Stimulated activated memory B cell treated with anti-CD40 and anti-IgM and Interleukin-4, amounts not matched to agents 10 μg/mL and 1 μg/mL and 100 μg/mL, for 72 hours (primary cell): ENCODE data around the gene RCCD1.
"Not testable (repeated sequence)": the region's sequence is repeated elsewhere in the genome, so short reads cannot be mapped to it uniquely, and the experiment has no call there.

Experiments used
- ATAC-seq: fragments of 150-1000 bp; cut with Tn5 transposase; 2 replicates; pipeline ENCODE4 v1.10.0; 2021
- H3K27ac Mint-ChIP-seq: one replicate; pipeline ENCODE4 v1.8.0; 2022; ENCODE audit warnings: mild to moderate bottlenecking, mixed read lengths
- H3K27me3 Mint-ChIP-seq: one replicate; pipeline ENCODE4 v1.8.0; 2022; ENCODE audit warnings: mixed read lengths
- H3K36me3 Mint-ChIP-seq: one replicate; pipeline ENCODE4 v1.8.0; 2022; ENCODE audit warnings: mixed read lengths
- H3K4me1 Mint-ChIP-seq: one replicate; pipeline ENCODE4 v1.8.0; 2022; ENCODE audit warnings: mixed read lengths
- H3K4me3 Mint-ChIP-seq: one replicate; pipeline ENCODE4 v1.8.0; 2022; ENCODE audit warnings: mild to moderate bottlenecking, moderate library complexity, mixed read lengths
- H3K9me3 Mint-ChIP-seq: one replicate; pipeline ENCODE4 v1.8.0; 2022; ENCODE audit warnings: mixed read lengths

Gene RCCD1, protein sequence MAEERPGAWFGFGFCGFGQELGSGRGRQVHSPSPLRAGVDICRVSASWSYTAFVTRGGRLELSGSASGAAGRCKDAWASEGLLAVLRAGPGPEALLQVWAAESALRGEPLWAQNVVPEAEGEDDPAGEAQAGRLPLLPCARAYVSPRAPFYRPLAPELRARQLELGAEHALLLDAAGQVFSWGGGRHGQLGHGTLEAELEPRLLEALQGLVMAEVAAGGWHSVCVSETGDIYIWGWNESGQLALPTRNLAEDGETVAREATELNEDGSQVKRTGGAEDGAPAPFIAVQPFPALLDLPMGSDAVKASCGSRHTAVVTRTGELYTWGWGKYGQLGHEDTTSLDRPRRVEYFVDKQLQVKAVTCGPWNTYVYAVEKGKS

DNA sequence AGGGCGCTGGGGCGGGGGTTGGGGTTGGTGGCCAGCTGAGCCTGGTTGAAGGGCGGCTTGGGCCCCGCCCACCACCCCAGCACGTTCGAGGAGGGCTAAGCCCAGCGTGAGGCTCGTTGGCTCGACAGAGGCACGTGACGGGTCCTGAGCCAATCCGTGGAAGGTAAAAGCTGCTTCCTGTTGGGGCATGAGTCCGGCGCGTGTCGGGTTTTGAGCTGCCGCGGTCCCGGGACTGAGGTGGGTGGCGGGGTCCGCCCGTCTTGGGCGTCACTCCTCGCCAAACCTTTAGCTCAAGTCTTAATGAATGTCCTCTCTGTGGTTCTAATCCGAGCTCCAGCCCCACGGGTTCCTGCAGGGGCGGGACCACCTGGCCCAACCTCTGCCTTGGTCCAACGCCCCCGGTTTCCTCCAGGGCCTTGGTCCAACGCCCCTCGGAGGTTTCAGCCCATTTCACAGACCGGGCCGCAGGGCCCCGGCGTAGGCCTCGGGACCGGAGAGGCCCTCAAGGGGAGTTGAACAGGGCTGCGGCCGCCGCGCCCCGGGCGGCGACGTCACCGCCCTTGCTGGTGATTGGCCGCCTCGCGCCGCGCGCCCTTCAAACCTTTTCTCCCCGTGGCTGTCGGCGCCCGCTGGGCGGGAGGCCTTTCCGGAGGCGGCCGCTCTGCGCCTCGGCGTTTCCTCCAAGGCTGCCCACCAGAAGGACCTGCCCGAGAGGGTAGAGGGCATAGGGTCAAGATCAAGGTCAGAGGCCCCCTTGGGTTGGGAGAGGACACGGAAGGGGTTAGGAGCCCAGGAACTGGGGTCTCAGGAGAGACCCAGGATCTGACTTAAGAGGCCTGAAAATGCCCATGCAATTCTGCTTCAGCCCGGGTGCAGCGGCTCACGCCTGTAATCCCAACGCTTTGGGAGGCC lies at the start of gene RCCD1:
Gene RCCD1 (plus strand): TSS at position 173 of the 912 bp plus-strand sequence. CDS start 1,851 bp downstream, outside the sequence.
- Mint-ChIP-seq H3K27me3 (no peaks in the 10 kb centered on the region), H3K4me3 (peak within 1 kb of the TSS; percentile 89), H3K9me3 (no peaks in the 10 kb centered on the region), H3K4me1 (peaks cover 25% of the 10 kb centered on the region), H3K27ac (peak within 1 kb of the TSS; percentile 97), H3K36me3 (peaks cover 34% of the 10 kb centered on the region)
- peak; percentile 97 for ATAC-seq

DNA sequence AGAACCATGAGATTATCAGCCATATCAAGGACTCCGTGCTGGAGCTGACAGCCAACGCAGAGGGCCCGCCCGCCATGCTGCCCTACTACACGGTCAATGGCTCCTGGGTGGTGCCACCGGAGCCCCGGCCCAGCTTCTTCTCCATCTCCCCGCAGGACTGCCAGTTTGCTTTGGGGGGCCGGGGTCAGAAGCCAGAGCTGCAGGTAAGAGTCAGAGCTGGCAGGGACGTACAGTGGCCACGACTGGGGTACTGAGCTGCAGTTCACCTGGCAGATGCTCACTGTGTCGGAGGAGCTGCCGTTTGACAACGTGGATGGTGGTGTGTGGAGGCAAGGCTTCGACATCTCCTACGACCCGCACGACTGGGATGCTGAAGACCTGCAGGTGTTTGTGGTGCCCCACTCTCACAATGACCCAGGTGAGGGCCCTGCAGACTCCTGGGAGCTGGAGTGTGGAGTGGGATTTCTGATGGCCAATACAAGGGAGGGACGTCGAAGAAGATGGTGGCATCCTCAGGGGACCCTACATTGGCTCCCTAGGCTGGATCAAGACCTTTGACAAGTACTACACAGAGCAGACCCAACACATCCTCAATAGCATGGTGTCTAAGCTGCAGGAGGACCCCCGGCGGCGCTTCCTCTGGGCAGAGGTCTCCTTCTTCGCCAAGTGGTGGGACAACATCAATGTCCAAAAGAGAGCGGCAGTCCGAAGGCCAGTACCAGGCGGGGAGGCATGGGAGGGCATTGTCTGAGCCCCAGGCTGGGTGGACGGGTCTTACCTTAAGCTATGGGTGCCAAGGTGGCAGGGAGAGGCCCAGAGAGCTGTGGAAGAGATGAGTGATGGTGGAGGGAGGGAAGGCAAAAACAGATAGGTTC lies 49.1 kb upstream of the RCCD1 start:
- H3K36me3 Mint-ChIP-seq, result peaks cover 52% of the 10 kb centered on the region
- no peak for ATAC-seq

DNA sequence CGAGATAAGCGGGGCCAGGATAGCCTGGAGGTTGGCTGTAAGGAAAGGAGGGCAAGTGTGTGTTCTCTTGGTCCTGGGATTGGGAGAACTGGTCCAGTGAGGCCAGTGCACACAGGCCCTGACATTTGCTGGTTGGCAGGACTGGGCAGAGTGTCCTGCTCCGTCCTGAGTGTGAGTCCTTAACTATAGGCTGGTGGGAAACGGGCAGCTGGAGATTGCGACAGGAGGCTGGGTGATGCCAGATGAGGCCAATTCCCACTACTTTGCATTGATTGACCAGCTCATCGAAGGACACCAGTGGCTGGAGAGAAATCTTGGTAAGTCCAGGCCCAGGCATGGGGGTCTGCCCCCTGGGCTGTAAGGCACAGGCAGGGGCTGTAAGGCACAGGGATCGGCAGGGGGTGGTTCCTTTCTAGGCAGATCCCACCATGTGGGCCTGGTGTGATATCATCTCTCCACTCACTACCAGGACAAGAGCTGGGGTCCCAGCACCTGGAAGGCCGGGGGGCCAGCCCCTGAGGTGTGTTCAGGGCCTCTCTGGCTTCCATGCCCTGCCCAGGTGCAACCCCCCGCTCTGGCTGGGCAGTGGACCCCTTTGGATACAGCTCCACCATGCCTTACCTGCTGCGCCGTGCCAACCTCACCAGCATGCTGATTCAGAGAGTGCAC lies 48.4 kb upstream of the RCCD1 start:
- H3K9me3 Mint-ChIP-seq, result no peaks in the 10 kb centered on the region
- H3K27ac Mint-ChIP-seq, result no peak overlapping the region
- H3K4me1 Mint-ChIP-seq, result peaks cover 35% of the 10 kb centered on the region
- no peak for ATAC-seq
- H3K4me3 Mint-ChIP-seq, result no peak overlapping the region
- no peaks in the 10 kb centered on the region for H3K27me3 Mint-ChIP-seq
- peaks cover 59% of the 10 kb centered on the region for H3K36me3 Mint-ChIP-seq

More for the DNA sequence above, 49.1 kb upstream of the RCCD1 start:
- Mint-ChIP-seq H3K4me1 (peaks cover 39% of the 10 kb centered on the region), H3K27me3 (no peaks in the 10 kb centered on the region), H3K27ac (peak overlapping the region; percentile 26), H3K9me3 (no peaks in the 10 kb centered on the region), H3K4me3 (no peak overlapping the region)

- no peaks in the 10 kb centered on the region for H3K9me3 Mint-ChIP-seq
- no peak overlapping the region for H3K4me3 Mint-ChIP-seq
- peaks cover 26% of the 10 kb centered on the region for H3K4me1 Mint-ChIP-seq
- H3K36me3 Mint-ChIP-seq, result peaks cover 64% of the 10 kb centered on the region
- H3K27ac Mint-ChIP-seq, result no peak overlapping the region
- no peak for ATAC-seq
- H3K27me3 Mint-ChIP-seq, result no peaks in the 10 kb centered on the region
Observed at GRCh38 chr15:90907051-90907660, 47.5 kb upstream of the RCCD1 start.

- Mint-ChIP-seq H3K9me3 (no peaks in the 10 kb centered on the region), H3K27ac (no peak overlapping the region), H3K4me1 (peaks cover 26% of the 10 kb centered on the region), H3K27me3 (no peaks in the 10 kb centered on the region), H3K4me3 (no peak overlapping the region), H3K36me3 (peaks cover 72% of the 10 kb centered on the region)
- ATAC-seq, result no peak
Observed at GRCh38 chr15:90907838-90908507, 46.7 kb upstream of the RCCD1 start.

DNA sequence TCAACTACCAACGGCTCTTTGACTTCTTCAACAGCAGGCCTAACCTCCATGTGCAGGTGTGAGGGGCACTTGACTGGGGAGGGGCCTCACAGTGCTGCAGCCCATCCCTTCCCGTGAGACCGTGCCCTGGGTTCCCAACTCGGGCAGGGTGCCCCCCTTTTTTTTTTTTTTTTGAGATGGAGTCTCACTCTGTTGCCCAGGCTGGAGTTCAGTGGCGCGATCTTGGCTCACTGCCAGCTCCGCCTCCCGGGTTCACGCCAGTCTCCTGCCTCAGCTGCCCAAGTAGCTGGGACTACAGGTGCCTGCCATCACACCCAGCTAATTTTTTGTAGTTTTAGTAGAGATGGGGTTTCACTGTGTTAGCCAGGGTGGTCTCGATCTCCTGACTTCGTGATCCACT lies 45.2 kb upstream of the RCCD1 start:
- peaks cover 16% of the 10 kb centered on the region for H3K4me1 Mint-ChIP-seq
- H3K27me3 Mint-ChIP-seq, H3K27ac Mint-ChIP-seq, H3K9me3 Mint-ChIP-seq, ATAC-seq, H3K4me3 Mint-ChIP-seq: not testable (repeated sequence)
- peaks cover 86% of the 10 kb centered on the region for H3K36me3 Mint-ChIP-seq

GRCh38 chr15:90909976-90910375 lies 44.7 kb upstream of the RCCD1 start:
- H3K9me3 Mint-ChIP-seq, result no peaks in the 10 kb centered on the region
- H3K4me1 Mint-ChIP-seq, result peaks cover 16% of the 10 kb centered on the region
- no peak overlapping the region for H3K27ac Mint-ChIP-seq
- H3K4me3 Mint-ChIP-seq, result no peak overlapping the region
- ATAC-seq, result no peak
- peaks cover 87% of the 10 kb centered on the region for H3K36me3 Mint-ChIP-seq
- H3K27me3 Mint-ChIP-seq, result no peaks in the 10 kb centered on the region

DNA sequence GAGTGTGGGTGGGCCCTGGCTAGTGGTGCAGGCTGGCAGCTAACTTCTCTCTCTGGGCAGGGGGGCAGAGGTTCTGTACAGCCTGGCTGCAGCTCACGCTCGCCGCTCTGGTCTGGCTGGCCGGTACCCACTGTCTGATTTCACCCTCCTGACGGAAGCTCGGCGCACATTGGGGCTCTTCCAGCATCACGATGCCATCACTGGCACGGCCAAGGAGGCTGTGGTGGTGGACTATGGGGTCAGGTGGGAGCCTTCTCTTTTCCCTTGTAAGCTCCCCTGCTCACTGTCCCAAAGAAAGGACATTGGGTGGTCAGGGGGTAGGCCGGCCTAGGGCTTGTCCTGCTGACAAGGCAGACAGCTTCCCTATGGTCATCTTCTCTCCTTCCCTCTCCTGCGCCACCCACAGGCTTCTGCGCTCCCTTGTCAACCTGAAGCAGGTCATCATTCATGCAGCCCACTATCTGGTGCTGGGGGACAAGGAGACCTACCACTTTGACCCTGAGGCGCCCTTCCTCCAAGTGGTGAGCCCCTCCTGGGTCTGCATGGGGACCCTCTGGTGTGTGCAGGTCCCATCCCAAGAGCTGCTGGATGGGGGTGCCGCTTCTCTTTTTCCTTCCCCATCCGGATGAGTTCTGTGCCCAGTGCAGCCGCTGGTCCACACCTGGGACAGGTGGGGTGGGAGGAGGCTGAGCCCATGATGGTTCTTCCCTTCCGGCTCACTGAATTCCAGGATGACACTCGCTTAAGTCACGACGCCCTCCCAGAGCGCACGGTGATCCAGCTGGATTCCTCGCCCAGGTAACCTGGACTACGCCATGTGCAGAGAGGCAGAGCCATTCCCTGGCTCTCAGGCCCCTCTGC lies 44.0 kb upstream of the RCCD1 start:
- ATAC-seq, result no peak
- Mint-ChIP-seq H3K4me3 (no peak overlapping the region), H3K4me1 (peaks cover 13% of the 10 kb centered on the region), H3K36me3 (peaks cover 87% of the 10 kb centered on the region), H3K27me3 (no peaks in the 10 kb centered on the region), H3K9me3 (no peaks in the 10 kb centered on the region), H3K27ac (no peak overlapping the region)

DNA sequence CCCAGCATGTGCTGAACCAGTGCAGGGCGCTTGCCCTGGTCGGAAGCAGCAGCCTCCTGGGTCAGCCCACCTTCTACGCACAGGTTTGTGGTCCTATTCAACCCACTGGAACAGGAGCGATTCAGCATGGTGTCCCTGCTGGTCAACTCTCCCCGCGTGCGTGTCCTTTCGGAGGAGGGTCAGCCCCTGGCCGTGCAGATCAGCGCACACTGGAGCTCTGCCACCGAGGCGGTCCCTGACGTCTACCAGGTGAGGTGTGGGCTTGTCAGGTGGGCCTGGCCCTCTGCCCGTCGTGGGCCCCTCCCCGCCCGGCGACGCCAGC lies 43.4 kb upstream of the RCCD1 start:
- no peak for ATAC-seq
- no peak overlapping the region for H3K27ac Mint-ChIP-seq
- no peaks in the 10 kb centered on the region for H3K27me3 Mint-ChIP-seq
- peaks cover 87% of the 10 kb centered on the region for H3K36me3 Mint-ChIP-seq
- no peak overlapping the region for H3K4me3 Mint-ChIP-seq
- H3K9me3 Mint-ChIP-seq, result no peaks in the 10 kb centered on the region
- H3K4me1 Mint-ChIP-seq, result peaks cover 11% of the 10 kb centered on the region

- Mint-ChIP-seq H3K27ac (no peak overlapping the region), H3K36me3 (peaks cover 87% of the 10 kb centered on the region), H3K27me3 (no peaks in the 10 kb centered on the region), H3K4me1 (peaks cover 8% of the 10 kb centered on the region), H3K9me3 (no peaks in the 10 kb centered on the region), H3K4me3 (no peak overlapping the region)
- no peak for ATAC-seq
Observed at GRCh38 chr15:90911906-90912769, 42.5 kb upstream of the RCCD1 start.

DNA sequence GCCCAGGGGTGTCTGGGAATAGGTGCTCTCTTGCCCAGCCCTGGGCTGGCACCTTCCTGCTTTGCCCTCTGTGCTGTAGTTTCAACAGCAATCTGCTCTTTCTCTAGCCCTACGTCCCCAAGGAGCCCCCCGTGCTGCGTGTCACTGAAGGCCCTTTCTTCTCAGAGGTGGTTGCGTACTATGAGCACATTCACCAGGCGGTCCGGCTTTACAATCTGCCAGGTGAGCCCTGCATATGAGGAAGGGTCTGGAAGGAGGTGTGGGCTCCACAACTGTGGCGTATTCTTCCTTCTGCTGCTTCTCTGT lies 42.0 kb upstream of the RCCD1 start:
- Mint-ChIP-seq H3K9me3 (no peaks in the 10 kb centered on the region), H3K36me3 (peaks cover 87% of the 10 kb centered on the region), H3K27me3 (no peaks in the 10 kb centered on the region), H3K4me1 (peaks cover 8% of the 10 kb centered on the region), H3K4me3 (no peak overlapping the region), H3K27ac (no peak overlapping the region)
- ATAC-seq, result no peak

DNA sequence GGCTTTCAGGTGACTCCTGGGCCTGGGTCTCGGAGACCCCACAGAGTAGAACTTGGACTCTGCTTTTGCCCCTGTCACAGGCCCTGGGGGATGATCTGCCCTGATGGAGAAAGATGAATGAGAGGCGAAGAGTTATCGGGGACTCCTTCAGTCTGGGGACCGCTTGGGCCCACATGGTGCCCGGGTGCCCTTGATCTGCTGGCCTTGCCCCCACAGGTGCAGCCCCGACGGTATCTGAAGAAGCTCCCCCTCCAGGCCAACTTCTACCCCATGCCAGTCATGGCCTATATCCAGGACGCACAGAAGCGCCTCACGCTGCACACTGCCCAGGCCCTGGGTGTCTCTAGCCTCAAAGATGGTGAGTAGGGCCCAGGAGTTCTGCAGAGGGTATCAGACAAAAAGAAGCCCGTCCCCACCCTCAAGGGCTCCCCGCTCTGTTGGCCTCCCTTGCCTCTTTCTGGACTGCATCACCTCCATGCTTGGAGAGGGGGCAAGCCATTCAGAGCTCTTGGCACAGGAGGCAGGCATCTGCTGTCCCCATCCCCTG lies 41.2 kb upstream of the RCCD1 start:
- Mint-ChIP-seq H3K27me3 (no peaks in the 10 kb centered on the region), H3K4me3 (no peak overlapping the region), H3K36me3 (peaks cover 90% of the 10 kb centered on the region), H3K9me3 (no peaks in the 10 kb centered on the region), H3K27ac (no peak overlapping the region), H3K4me1 (peaks cover 8% of the 10 kb centered on the region)
- ATAC-seq, result no peak
